M059J (cell line): ENCODE data around the gene PTPRE. TPM values are rescaled to one million over a fixed set of nuclear protein-coding genes. Genes with fewer than 3 reads are reported as not detected.

Experiments used
- DNase-seq: peaks from one replicate; pipeline ENCODE4 v3.0.0-alpha.2; 2012; ENCODE audit warnings: low read depth
- total RNA-seq: library from RNA; depleted of rRNA; stranded (reverse); fragments of >200 nt; shearing (Covaris generic); gene quantifications from 2 replicates; pipeline ENCODE4 v1.2.3, GENCODE V29; 2014

Gene PTPRE
- total RNA-seq, 1 experiment from 2014 or later, result 6.4 TPM

GRCh38 chr10:128070161-128070560, 163.3 kb downstream of the PTPRE start:
- no peak for DNase-seq

- DNase-seq, result no peak
These were observed 164.0 kb downstream of the PTPRE start for GRCh38 chr10:128070721-128071416.

DNA sequence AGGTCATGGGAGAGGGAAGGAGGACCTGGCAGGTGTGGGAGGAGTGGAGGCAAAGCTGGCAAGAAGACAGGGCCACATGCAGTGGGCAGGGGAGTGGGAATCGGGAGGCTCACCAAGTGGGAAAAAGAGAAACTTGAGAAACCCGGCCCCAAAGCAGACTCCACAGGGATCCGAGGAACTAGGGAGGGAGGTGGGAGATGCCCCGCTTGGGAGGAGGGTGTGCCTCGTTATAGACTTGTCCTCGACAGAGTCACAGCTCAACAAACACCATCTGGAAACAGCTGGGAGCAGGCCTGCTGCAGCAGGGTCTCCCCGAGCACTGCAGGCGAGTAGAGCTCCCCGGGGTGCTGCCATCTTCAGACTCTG, 164.5 kb downstream of the PTPRE start:
- no peak for DNase-seq

DNA sequence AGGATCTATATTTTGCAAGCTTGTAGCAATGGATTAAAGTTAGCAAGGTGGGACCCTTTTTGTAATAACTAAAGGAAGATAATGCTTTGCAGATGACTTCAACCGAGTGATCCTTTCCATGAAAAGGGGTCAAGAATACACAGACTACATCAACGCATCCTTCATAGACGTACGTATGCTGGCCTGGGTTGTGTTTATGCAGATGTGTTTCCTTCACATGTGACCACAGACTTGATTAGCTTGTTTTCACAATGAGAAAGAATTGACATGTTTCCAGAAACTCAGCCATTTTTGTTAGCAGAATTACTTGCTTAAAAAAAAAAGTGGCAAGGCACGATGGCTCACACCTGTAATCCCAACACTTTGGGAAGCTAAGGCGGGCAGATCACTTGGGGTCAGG, 165.1 kb downstream of the PTPRE start:
- DNase-seq, result no peak

DNA sequence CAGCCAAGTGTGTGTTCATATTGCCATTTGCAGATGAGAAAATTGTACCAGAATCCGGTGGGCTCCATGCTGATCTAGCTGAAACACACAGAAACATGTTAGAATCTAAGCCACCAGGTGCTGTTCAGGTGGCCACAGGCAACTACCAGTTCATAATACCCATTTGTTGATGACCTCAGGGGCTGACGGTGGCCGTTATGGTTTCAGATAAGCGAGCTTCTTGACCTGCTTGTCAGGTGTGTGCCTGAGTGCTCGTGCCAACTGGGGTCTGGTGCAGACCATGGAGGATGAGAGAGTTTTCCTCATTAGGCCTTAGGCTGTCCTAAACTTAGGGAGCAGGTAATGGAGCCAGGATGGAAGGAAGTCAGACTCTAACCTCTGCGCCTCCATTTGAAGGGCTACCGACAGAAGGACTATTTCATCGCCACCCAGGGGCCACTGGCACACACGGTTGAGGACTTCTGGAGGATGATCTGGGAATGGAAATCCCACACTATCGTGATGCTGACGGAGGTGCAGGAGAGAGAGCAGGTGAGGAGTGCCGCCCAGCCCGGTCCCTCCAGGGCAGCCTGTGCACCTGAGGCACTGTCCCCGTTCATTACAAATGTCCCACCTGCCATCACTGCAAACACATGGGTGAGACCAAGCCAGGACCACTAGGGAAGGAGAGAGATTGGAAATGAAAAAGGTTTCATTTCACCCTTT, 166.2 kb downstream of the PTPRE start:
- DNase-seq, result no peak

- DNase-seq, result no peak
These were observed 167.0 kb downstream of the PTPRE start for GRCh38 chr10:128073890-128074289.

DNA sequence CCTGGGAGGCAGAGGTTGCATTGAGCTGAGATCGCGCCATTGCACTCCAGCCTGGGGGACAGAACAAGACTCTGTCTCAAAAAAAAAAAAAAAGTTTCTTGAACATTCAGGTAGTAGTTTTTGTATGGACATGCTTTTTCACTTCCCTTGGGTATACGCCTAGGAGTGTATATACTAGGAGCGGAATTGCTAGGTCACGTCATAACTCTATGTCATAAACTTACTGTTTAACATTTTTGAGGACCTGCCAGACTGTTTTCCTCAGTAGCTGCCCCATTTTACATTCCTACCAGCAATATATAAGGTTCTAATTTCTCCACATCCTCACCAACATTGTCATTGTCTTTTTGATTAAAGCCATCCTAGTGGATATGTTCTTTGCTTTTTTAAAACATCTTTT, 167.7 kb downstream of the PTPRE start:
- no peak for DNase-seq

GRCh38 chr10:128077155-128077875, 170.4 kb downstream of the PTPRE start:
- no peak for DNase-seq

GRCh38 chr10:128078136-128078969, 171.4 kb downstream of the PTPRE start:
- DNase-seq, result peak; percentile 30

DNA sequence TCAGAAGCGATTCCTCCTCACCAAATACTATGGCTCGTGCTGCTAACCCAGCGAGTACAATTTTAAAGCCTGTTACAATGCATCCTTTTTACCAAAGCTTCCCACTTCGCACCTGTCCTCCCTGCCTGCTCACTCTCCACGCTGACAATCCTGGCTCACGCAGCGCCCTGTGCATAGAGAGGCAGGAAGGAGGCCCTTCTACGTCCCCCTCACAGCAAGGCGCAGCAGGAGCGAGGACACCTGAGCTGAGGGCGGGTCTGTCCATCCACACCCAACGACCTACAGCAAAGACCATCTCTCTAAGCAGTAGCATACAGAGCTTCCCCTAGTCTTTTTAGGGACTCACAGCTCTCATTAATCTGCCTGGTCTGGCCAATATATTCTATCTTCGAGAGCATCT, 173.3 kb downstream of the PTPRE start:
- DNase-seq, result no peak

- no peak for DNase-seq
These were observed 173.7 kb downstream of the PTPRE start for GRCh38 chr10:128080641-128081040.

DNA sequence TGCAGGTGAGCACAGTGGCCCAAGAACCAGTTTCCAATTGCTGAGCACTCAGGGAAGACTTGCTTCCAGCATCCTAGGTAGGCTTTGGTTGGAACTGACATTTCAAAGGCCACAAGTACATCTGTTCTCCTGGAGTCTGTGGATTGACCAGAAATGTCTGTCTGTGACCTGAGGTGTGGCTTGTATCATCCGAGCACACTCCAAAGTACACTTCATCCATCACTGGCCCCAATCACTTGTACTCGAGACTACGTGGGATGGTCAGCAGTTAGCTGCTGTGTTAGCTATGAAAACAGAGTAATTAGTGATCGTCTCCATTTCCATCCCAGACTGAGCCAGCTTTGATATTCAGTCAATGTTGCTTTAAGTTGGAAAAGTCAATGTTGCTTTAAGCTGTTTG, 174.3 kb downstream of the PTPRE start:
- DNase-seq, result no peak

- DNase-seq, result no peak
These were observed 174.8 kb downstream of the PTPRE start for GRCh38 chr10:128081720-128082119.

DNA sequence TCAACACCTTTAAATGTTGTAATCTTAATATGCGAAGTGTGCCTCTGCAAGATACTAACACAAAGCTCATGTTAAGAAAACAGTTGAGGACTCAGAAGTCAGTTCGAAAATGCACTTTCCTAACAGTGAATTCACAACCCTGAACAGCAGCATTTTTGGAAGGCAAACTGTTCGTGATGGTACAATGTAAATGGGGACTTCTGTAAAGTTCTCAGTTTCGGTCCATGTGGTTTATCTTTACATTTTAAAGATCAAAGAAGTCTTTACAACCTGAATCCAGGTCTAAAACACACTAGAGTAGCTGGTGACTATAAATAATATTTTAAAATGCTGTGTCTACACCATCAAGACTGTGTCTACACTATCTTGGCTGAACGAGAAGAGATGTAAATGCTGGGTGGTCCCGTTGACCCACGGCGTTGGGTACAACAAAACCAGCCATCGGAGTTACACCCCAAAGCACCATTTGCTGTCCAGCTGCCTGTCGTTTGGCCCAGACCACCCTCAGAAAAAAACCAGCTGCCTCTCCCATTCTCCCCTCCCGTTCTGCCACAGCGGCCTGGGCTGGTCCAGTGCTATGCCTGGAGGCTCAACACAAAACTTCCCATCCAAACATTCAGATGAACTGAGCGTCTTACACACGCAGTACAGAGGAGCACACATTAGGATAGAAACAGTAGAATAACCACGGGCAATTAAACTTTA, 176.4 kb downstream of the PTPRE start:
- DNase-seq, result no peak

DNA sequence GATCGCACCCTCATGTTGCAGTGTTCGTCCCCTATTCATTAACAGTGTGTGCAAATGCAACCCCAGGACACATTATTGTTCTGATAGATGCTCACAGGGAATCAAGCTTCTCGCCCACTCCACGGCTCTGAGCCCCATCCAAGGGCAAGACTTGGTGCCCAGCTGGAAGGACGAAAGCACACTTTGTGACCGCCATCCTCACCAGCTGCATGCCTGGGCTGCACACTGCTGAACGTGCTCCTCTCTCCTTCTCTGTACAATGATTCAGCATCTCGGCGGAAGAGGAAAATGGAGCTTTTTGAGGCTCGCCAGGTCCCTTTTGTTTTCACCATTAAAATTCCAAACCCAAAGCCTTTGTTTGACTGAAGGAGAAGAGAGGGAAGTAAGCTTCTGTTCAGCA, 177.5 kb downstream of the PTPRE start:
- no peak for DNase-seq

- no peak for DNase-seq
These were observed 178.1 kb downstream of the PTPRE start for GRCh38 chr10:128084991-128085390.

- peak; percentile 19 for DNase-seq
These were observed 179.3 kb downstream of the PTPRE start for GRCh38 chr10:128086003-128086863.

GRCh38 chr10:128087146-128087883, 180.4 kb downstream of the PTPRE start:
- DNase-seq, result no peak

DNA sequence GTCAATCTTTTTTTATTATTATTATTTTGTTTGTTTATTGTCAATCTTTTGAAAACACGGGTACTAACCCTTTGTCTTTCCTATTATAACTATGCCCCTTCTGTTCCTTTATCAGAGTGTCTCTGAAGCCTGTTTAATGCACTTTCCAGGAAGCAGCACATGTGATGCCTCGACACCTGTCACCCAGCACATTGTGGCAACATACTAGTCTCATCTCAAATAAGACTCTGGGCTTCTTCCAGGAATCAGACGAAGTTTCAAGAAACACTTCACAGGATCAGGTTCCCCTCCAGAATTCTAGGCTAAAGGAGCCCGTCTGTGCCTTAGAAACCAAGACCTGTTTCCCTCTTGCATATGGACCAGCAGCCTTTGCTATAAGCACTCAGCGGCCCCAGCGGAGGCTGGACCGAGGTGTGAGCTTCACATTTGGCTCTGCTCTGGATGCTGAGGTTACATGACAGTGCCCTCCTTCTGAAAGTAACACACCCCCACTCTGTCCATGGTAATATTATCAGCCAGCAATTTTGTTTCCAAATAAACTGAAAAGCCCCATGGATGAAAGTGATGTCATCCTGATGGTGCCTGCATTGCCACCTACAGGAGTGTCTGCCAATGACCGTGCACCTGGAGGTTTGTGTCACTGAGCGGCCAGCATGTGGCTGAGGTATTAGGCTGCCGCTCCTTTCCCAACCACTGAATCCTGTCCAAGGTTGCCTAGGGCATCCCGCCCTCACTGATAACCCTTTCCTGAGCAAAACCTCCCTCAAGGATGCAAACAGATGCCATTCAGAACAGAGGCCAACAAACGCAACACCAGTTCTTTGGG, 181.2 kb downstream of the PTPRE start:
- peak; percentile 19 for DNase-seq
